Hematopoietic multipotent progenitor cell treated with erythropoietin and hydrocortisone succinate and interleukin-3 and kit ligand, for 6 days (in vitro differentiated cells): ENCODE results near the gene MINDY4.
A peak's percentile ranks its signal among the peaks of the same experiment; 100 is the strongest.

ENCODE experiments used
- DNase-seq: peaks from one replicate; pipeline ENCODE4 v3.0.0-alpha.2; 2015

Gene MINDY4

GRCh38 chr7:30906014-30906413, 134.8 kb downstream of the MINDY4 start:
- no peak for DNase-seq

GRCh38 chr7:30906515-30907240, 135.5 kb downstream of the MINDY4 start:
- DNase-seq = no peak

GRCh38 chr7:30907527-30908267, 136.5 kb downstream of the MINDY4 start:
- DNase-seq = no peak

GRCh38 chr7:30908681-30909080, 137.5 kb downstream of the MINDY4 start:
- no peak for DNase-seq

GRCh38 chr7:30909431-30909830, 138.2 kb downstream of the MINDY4 start:
- no peak for DNase-seq

- DNase-seq = peak; percentile 42
These were observed 139.3 kb downstream of the MINDY4 start for GRCh38 chr7:30910411-30911073.

- no peak for DNase-seq
These were observed 139.9 kb downstream of the MINDY4 start for GRCh38 chr7:30911133-30911532.

- DNase-seq = peak; percentile 60
These were observed 140.3 kb downstream of the MINDY4 start, which contains the start of gene AQP1 for GRCh38 chr7:30911561-30911969. Gene AQP1 (plus strand): TSS chr7:30911853. CDS start chr7:30911910, 57 bp downstream.

- no peak for DNase-seq
These were observed 141.0 kb downstream of the MINDY4 start for GRCh38 chr7:30912021-30912730.

GRCh38 chr7:30912731-30912985, 141.4 kb downstream of the MINDY4 start:
- no peak for DNase-seq

- peak; percentile 49 for DNase-seq
These were observed 142.0 kb downstream of the MINDY4 start for GRCh38 chr7:30912986-30913811.

- peak; percentile 72 for DNase-seq
These were observed 142.8 kb downstream of the MINDY4 start for GRCh38 chr7:30913821-30914515.

- DNase-seq = no peak
These were observed 143.4 kb downstream of the MINDY4 start for GRCh38 chr7:30914596-30914995.

GRCh38 chr7:30915005-30915601, 143.9 kb downstream of the MINDY4 start:
- peak; percentile 92 for DNase-seq

- no peak for DNase-seq
These were observed 144.5 kb downstream of the MINDY4 start for GRCh38 chr7:30915751-30916150.

- DNase-seq = no peak
These were observed 145.0 kb downstream of the MINDY4 start for GRCh38 chr7:30916255-30916654.

GRCh38 chr7:30916767-30917166, 145.6 kb downstream of the MINDY4 start:
- DNase-seq = no peak

GRCh38 chr7:30917216-30917893, 146.1 kb downstream of the MINDY4 start:
- DNase-seq = no peak

GRCh38 chr7:30918676-30919075, 147.5 kb downstream of the MINDY4 start:
- no peak for DNase-seq

GRCh38 chr7:30920021-30920583, 148.9 kb downstream of the MINDY4 start:
- DNase-seq = no peak
